ENCODE data around the gene FBXO36. TPM values are rescaled to one million over a fixed set of nuclear protein-coding genes. Genes with fewer than 3 reads are reported as not detected.

The FBXO36 gene
- total RNA-seq, 1 experiment from 2014 or later, result 3.8 TPM

DNA sequence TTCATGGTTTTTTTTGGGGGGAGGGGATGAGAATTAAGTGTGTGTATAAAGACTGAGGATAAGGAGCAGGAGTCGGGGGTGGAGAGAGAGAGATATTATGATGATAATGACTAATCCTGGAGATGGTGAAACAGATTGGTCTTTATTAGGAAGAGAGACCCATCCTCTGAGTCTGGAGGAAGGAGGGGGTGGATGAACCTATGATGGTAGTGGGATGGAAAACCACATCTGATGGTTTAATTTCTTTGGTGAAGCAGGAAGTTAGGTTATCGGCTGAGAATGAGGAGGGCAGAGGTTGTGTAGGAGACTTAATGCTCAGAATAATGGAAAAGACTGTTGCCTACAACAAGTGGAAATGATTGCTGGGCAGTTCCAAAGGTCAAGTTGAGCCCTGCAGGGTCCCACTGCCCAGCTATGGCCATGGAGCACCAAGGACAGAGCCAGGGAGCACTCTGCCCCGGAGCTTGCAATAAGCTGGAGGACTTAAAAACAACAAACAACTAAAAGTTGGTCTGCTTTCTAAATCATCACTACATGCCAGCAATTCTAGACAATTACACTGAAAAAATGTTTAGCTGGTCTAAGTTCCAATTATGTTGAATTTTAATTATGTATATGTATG, 138.5 kb downstream of the FBXO36 start (continued):
- TF ChIP-seq, protein P1, sequence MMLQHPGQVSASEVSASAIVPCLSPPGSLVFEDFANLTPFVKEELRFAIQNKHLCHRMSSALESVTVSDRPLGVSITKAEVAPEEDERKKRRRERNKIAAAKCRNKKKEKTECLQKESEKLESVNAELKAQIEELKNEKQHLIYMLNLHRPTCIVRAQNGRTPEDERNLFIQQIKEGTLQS (IDR thresholded peaks at IDR 0.05), result no peak
- TF ChIP-seq SIN3A (IDR thresholded peaks at IDR 0.05; ENCODE audit: low read depth) (no peak), ELF1 (IDR thresholded peaks at IDR 0.05; ENCODE audit: borderline replicate concordance, low read depth) (no peak), ZFX (IDR thresholded peaks at IDR 0.05) (no peak), SP1 (IDR thresholded peaks at IDR 0.05; ENCODE audit: low read depth) (no peak), YY1 (IDR thresholded peaks at IDR 0.05; ENCODE audit: extremely low read depth, insufficient replicate concordance, low read depth, low read length) (no peak)
- TF ChIP-seq, protein P2, sequence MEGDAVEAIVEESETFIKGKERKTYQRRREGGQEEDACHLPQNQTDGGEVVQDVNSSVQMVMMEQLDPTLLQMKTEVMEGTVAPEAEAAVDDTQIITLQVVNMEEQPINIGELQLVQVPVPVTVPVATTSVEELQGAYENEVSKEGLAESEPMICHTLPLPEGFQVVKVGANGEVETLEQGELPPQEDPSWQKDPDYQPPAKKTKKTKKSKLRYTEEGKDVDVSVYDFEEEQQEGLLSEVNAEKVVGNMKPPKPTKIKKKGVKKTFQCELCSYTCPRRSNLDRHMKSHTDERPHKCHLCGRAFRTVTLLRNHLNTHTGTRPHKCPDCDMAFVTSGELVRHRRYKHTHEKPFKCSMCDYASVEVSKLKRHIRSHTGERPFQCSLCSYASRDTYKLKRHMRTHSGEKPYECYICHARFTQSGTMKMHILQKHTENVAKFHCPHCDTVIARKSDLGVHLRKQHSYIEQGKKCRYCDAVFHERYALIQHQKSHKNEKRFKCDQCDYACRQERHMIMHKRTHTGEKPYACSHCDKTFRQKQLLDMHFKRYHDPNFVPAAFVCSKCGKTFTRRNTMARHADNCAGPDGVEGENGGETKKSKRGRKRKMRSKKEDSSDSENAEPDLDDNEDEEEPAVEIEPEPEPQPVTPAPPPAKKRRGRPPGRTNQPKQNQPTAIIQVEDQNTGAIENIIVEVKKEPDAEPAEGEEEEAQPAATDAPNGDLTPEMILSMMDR (IDR thresholded peaks at IDR 0.05 in 2 of 3, conservative IDR thresholded peaks at IDR 0.05 in 1 of 3; ENCODE audit: borderline replicate concordance in 1 of 3, insufficient read depth in 1 of 3, low read depth in 2 of 3, low read length in 2 of 3), result no peak

Other genes starting within 250 kb of the FBXO36 start
- gene DNER, start 207.9 kb upstream of the FBXO36 start, total RNA-seq (2021; ENCODE audit: unreplicated experiment), result 2.9 TPM
- gene TRIP12, start 494 bp upstream of the FBXO36 start, total RNA-seq (2021; ENCODE audit: unreplicated experiment), result 175 TPM
- 7.9 TPM for gene SLC16A14, start 146.4 kb downstream of the FBXO36 start, total RNA-seq (2021; ENCODE audit: unreplicated experiment)

Measured in HCT116 (cell line).